Measurements from ENCODE around the gene LYZL6.
"Not testable (repeated sequence)": the region's sequence is repeated elsewhere in the genome, so short reads cannot be mapped to it uniquely, and the experiment has no call there.

The LYZL6 gene

DNA sequence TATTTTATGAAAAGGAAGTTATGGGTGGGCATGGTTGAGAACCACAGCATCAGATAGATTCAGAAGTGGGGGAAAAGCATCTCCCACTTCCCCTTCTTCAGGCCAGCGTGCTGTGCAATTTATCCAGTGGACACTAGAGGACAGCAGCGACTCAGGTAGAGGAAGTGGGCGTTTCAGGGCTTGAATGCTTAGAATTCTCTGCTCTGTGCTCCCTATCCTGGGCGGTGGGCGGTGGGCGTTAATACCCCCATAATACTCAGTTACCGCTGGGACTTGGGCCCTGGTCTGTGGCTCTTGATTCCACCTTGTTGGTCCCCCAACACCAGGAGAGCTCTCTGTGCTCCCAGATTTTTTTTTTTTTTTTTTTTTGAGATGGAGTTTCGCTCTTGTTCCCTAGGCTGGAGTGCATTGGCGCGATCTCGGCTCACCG is 3.7 kb upstream of the LYZL6 start:
- WGBS (ENCODE audit: extremely low coverage, insufficient coverage, low lambda C conversion rate), result no CpG with 5 or more reads among the region's 12 CpGs
- no peak overlapping the region for H3K23ac ChIP-seq (ENCODE audit: low read length)
- H2BK5ac ChIP-seq (ENCODE audit: low read length), result no peak overlapping the region
- no peaks in the 10 kb centered on the region for H3K27me3 ChIP-seq (ENCODE audit: insufficient read depth, low read length, poor library complexity)
- DNase-seq, result peak; percentile 72
- no peak overlapping the region for H3K4me3 ChIP-seq (ENCODE audit: low read length)
- no peaks in the 10 kb centered on the region for H3K36me3 ChIP-seq (ENCODE audit: control insufficient read depth, insufficient read depth, low read length)
- H3K4ac ChIP-seq (ENCODE audit: low read depth, low read length), result no peak overlapping the region
- H4K8ac ChIP-seq (ENCODE audit: low read depth, low read length), result no peak overlapping the region
- H3K79me1 ChIP-seq (ENCODE audit: low read length), result no peaks in the 10 kb centered on the region
- H2BK120ac ChIP-seq (ENCODE audit: low read depth, low read length), result no peak overlapping the region
- no peak overlapping the region for H2AK5ac ChIP-seq (ENCODE audit: low read length)
- no peak overlapping the region for H3K4me2 ChIP-seq (ENCODE audit: low read length)
- no peak overlapping the region for H4K5ac ChIP-seq (ENCODE audit: low read length)
- no peak overlapping the region for H3K9ac ChIP-seq (ENCODE audit: low read length)
- no peaks in the 10 kb centered on the region for H3K4me1 ChIP-seq (ENCODE audit: control insufficient read depth, low read depth, low read length)
- no peak overlapping the region for H3K18ac ChIP-seq (ENCODE audit: low read length)
- H2BK15ac ChIP-seq (replicated peaks; ENCODE audit: low read depth), result no peak overlapping the region
- no peak overlapping the region for H3K56ac ChIP-seq (ENCODE audit: low read length)
- no peak overlapping the region for H3K27ac ChIP-seq (ENCODE audit: low read depth, low read length)
- H3K79me2 ChIP-seq (ENCODE audit: control insufficient read depth, insufficient read depth, low read length), result no peaks in the 10 kb centered on the region

DNA sequence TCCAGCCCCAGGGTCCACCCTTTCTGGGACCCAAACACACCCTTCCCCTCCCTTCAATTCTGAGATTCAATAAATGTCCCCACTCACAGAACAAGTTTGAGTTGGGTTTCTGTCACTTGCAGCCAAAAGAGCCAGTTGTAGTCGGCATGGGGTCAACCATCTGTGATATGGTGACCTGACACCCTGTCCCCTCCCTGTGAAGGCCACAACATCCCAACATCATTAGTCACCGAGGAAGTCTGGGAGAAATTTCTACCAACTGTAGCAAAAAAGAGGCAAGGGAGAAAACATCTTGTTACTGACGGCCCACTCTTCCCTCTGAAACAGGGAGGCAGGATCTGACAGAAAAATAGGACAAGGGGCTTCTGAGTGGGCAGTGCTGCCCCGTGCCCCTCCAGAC is 638 bp upstream of the LYZL6 start:
- H3K4me1 ChIP-seq (ENCODE audit: control insufficient read depth, low read depth, low read length), result no peaks in the 10 kb centered on the region
- H4K8ac ChIP-seq (ENCODE audit: low read depth, low read length), result no peak overlapping the region
- peak; percentile 14 for DNase-seq
- H3K4me3 ChIP-seq (ENCODE audit: low read length), result no peak overlapping the region
- WGBS (ENCODE audit: extremely low coverage, insufficient coverage, low lambda C conversion rate), result no CpG with 5 or more reads among the region's 4 CpGs
- H3K9ac ChIP-seq (ENCODE audit: low read length), result no peak overlapping the region
- H2AK5ac ChIP-seq (ENCODE audit: low read length), result no peak overlapping the region
- H3K79me2 ChIP-seq (ENCODE audit: control insufficient read depth, insufficient read depth, low read length), result no peaks in the 10 kb centered on the region
- H3K4me2 ChIP-seq (ENCODE audit: low read length), result no peak overlapping the region
- no peaks in the 10 kb centered on the region for H3K27me3 ChIP-seq (ENCODE audit: insufficient read depth, low read length, poor library complexity)
- H4K5ac ChIP-seq (ENCODE audit: low read length), result no peak overlapping the region
- no peak overlapping the region for H2BK5ac ChIP-seq (ENCODE audit: low read length)
- no peak overlapping the region for H2BK15ac ChIP-seq (replicated peaks; ENCODE audit: low read depth)
- H3K56ac ChIP-seq (ENCODE audit: low read length), result no peak overlapping the region
- no peak overlapping the region for H3K4ac ChIP-seq (ENCODE audit: low read depth, low read length)
- no peak overlapping the region for H2BK120ac ChIP-seq (ENCODE audit: low read depth, low read length)
- no peaks in the 10 kb centered on the region for H3K36me3 ChIP-seq (ENCODE audit: control insufficient read depth, insufficient read depth, low read length)
- H3K23ac ChIP-seq (ENCODE audit: low read length), result no peak overlapping the region
- no peak overlapping the region for H3K27ac ChIP-seq (ENCODE audit: low read depth, low read length)
- no peaks in the 10 kb centered on the region for H3K79me1 ChIP-seq (ENCODE audit: low read length)
- H3K18ac ChIP-seq (ENCODE audit: low read length), result no peak overlapping the region

DNA sequence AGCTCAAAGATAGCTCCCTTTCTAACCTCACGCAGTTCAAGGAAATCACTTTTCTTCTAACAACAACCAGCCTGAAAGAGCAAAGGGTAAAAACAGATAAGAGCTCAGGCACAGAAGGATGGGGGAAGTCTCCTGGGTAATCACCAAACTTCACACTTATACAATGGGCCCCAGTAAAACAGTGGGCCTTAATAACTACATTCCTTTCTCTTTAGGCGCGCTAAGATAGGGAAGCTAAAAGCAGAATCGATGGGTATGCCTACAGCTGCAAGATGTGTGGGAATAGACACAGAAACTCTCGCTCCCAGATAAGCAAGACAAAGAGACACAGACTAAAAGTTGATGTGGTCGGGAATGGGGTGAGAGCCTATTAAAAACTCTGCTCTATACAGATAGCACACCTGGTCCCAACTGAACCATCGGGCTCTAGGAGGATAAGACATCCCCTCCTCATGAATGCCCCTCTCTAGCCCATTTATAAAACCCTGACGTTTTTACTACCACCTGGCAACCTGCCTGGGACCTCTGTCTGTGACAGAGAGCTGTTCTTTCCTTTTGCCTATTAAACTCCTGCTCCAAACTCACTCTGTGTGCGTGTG is 826 bp downstream of the LYZL6 start:
- Histone ChIP-seq H3K4me3 (ENCODE audit: low read length) (no peak overlapping the region), H3K23ac (ENCODE audit: low read length) (no peak overlapping the region), H2BK5ac (ENCODE audit: low read length) (no peak overlapping the region), H4K5ac (ENCODE audit: low read length) (no peak overlapping the region), H3K4me1 (ENCODE audit: control insufficient read depth, low read depth, low read length) (no peaks in the 10 kb centered on the region), H2AK5ac (ENCODE audit: low read length) (no peak overlapping the region), H3K27ac (ENCODE audit: low read depth, low read length) (peak overlapping the region; percentile 82), H3K9ac (ENCODE audit: low read length) (no peak overlapping the region), H3K36me3 (ENCODE audit: control insufficient read depth, insufficient read depth, low read length) (no peaks in the 10 kb centered on the region), H2BK120ac (ENCODE audit: low read depth, low read length) (no peak overlapping the region), H3K27me3 (ENCODE audit: insufficient read depth, low read length, poor library complexity) (no peaks in the 10 kb centered on the region), H3K79me1 (ENCODE audit: low read length) (no peaks in the 10 kb centered on the region), H2BK15ac (replicated peaks; ENCODE audit: low read depth) (no peak overlapping the region), H3K18ac (ENCODE audit: low read length) (no peak overlapping the region), H3K56ac (ENCODE audit: low read length) (no peak overlapping the region), H3K4ac (ENCODE audit: low read depth, low read length) (no peak overlapping the region), H3K4me2 (ENCODE audit: low read length) (no peak overlapping the region), H4K8ac (ENCODE audit: low read depth, low read length) (no peak overlapping the region), H3K79me2 (ENCODE audit: control insufficient read depth, insufficient read depth, low read length) (no peaks in the 10 kb centered on the region)
- no CpG with 5 or more reads among the region's 9 CpGs for WGBS (ENCODE audit: extremely low coverage, insufficient coverage, low lambda C conversion rate)
- peak; percentile 72 for DNase-seq

DNA sequence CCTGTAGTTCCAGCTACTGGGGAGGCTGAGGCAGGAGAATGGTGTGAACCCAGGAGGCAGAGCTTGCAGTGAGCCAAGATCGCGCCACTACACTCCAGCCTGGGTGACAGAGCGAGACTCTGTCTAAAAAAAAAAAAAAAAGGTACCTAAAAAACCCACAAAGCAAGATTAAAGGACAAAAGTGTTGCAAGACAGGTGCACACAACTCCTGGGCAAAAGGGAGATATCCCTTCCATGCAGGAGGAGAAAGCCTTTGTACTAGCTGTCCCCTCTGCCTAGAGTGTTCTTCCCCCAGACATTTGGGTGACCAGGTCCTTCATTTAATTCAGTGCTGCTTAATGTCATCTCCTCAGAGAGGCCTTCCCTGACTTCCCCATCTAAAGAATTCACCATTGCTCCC is 5.0 kb downstream of the LYZL6 start:
- H2BK5ac ChIP-seq (ENCODE audit: low read length); DNase-seq; H3K56ac ChIP-seq (ENCODE audit: low read length); H3K79me2 ChIP-seq (ENCODE audit: control insufficient read depth, insufficient read depth, low read length); H4K5ac ChIP-seq (ENCODE audit: low read length); H3K4me3 ChIP-seq (ENCODE audit: low read length); H4K8ac ChIP-seq (ENCODE audit: low read depth, low read length); H3K27me3 ChIP-seq (ENCODE audit: insufficient read depth, low read length, poor library complexity); H3K4ac ChIP-seq (ENCODE audit: low read depth, low read length); H2BK15ac ChIP-seq (replicated peaks; ENCODE audit: low read depth); H3K4me2 ChIP-seq (ENCODE audit: low read length); H3K36me3 ChIP-seq (ENCODE audit: control insufficient read depth, insufficient read depth, low read length); H3K4me1 ChIP-seq (ENCODE audit: control insufficient read depth, low read depth, low read length); H3K9ac ChIP-seq (ENCODE audit: low read length); H3K18ac ChIP-seq (ENCODE audit: low read length); H2BK120ac ChIP-seq (ENCODE audit: low read depth, low read length); H3K79me1 ChIP-seq (ENCODE audit: low read length); H3K23ac ChIP-seq (ENCODE audit: low read length); H2AK5ac ChIP-seq (ENCODE audit: low read length); H3K27ac ChIP-seq (ENCODE audit: low read depth, low read length): not testable (repeated sequence)
- no CpG with 5 or more reads among the region's 3 CpGs for WGBS (ENCODE audit: extremely low coverage, insufficient coverage, low lambda C conversion rate)

DNA sequence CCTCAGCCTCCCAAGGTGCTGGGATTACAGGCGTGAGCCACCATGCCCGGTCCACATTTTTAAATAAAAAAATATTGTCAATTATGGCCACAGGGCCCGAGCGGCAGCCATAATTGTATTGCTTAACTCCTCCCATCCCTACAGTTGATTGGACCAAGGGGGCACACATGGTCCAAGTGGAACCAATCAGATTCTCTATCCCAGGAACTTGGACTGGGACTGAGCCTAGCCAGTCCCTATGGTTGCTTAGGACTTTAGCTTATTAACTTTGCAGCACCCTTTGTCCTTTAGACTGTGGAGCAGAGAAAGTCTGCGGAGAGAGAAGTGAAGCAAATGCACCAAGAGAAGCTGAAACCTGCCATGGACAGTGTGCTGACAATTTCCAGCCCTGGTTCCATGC is 7.5 kb downstream of the LYZL6 start:
- Histone ChIP-seq H3K27ac (ENCODE audit: low read depth, low read length) (no peak overlapping the region), H3K4ac (ENCODE audit: low read depth, low read length) (no peak overlapping the region), H3K27me3 (ENCODE audit: insufficient read depth, low read length, poor library complexity) (no peaks in the 10 kb centered on the region), H4K8ac (ENCODE audit: low read depth, low read length) (no peak overlapping the region), H4K5ac (ENCODE audit: low read length) (no peak overlapping the region), H3K56ac (ENCODE audit: low read length) (no peak overlapping the region), H3K79me1 (ENCODE audit: low read length) (no peaks in the 10 kb centered on the region), H3K18ac (ENCODE audit: low read length) (no peak overlapping the region), H3K4me3 (ENCODE audit: low read length) (no peak overlapping the region), H2BK120ac (ENCODE audit: low read depth, low read length) (no peak overlapping the region), H3K23ac (ENCODE audit: low read length) (no peak overlapping the region), H3K9ac (ENCODE audit: low read length) (no peak overlapping the region), H3K4me2 (ENCODE audit: low read length) (no peak overlapping the region), H3K36me3 (ENCODE audit: control insufficient read depth, insufficient read depth, low read length) (no peaks in the 10 kb centered on the region), H2AK5ac (ENCODE audit: low read length) (no peak overlapping the region), H2BK15ac (replicated peaks; ENCODE audit: low read depth) (no peak overlapping the region), H2BK5ac (ENCODE audit: low read length) (no peak overlapping the region), H3K79me2 (ENCODE audit: control insufficient read depth, insufficient read depth, low read length) (no peaks in the 10 kb centered on the region), H3K4me1 (ENCODE audit: control insufficient read depth, low read depth, low read length) (peaks cover 2% of the 10 kb centered on the region)
- no peak for DNase-seq
- WGBS (ENCODE audit: extremely low coverage, insufficient coverage, low lambda C conversion rate), result no CpG with 5 or more reads among the region's 5 CpGs

DNA sequence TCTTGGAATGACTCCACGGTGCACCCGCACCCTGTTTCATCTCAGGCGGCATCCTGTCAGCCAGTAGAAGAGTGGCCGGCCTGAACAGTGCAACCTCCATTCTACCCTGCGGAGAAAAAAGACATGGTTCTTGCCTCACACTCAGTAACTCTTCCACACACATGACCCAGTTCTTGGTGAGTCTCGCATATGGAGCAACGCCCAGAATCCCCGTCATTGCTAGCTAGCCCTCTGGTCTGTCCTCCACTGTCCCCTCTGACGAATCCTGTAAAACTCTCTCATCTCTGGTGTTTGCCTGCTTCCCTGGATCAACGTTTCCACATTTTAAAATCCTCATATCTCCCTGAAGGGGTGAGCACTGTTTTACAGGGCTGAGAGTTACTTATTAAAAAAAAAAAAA is 8.8 kb downstream of the LYZL6 start:
- no peak overlapping the region for H2BK5ac ChIP-seq (ENCODE audit: low read length)
- DNase-seq, result no peak
- no peak overlapping the region for H3K9ac ChIP-seq (ENCODE audit: low read length)
- H2BK15ac ChIP-seq (replicated peaks; ENCODE audit: low read depth), result no peak overlapping the region
- H3K27ac ChIP-seq (ENCODE audit: low read depth, low read length), result no peak overlapping the region
- H3K56ac ChIP-seq (ENCODE audit: low read length), result no peak overlapping the region
- H2BK120ac ChIP-seq (ENCODE audit: low read depth, low read length), result no peak overlapping the region
- WGBS (ENCODE audit: extremely low coverage, insufficient coverage, low lambda C conversion rate), result no CpG with 5 or more reads among the region's 10 CpGs
- no peaks in the 10 kb centered on the region for H3K36me3 ChIP-seq (ENCODE audit: control insufficient read depth, insufficient read depth, low read length)
- no peak overlapping the region for H4K5ac ChIP-seq (ENCODE audit: low read length)
- H3K4ac ChIP-seq (ENCODE audit: low read depth, low read length), result no peak overlapping the region
- H3K27me3 ChIP-seq (ENCODE audit: insufficient read depth, low read length, poor library complexity), result no peaks in the 10 kb centered on the region
- no peak overlapping the region for H3K23ac ChIP-seq (ENCODE audit: low read length)
- H3K4me1 ChIP-seq (ENCODE audit: control insufficient read depth, low read depth, low read length), result peaks cover 3% of the 10 kb centered on the region
- H3K4me3 ChIP-seq (ENCODE audit: low read length), result no peak overlapping the region
- H3K79me1 ChIP-seq (ENCODE audit: low read length), result no peaks in the 10 kb centered on the region
- H3K79me2 ChIP-seq (ENCODE audit: control insufficient read depth, insufficient read depth, low read length), result no peaks in the 10 kb centered on the region
- H3K4me2 ChIP-seq (ENCODE audit: low read length), result no peak overlapping the region
- H3K18ac ChIP-seq (ENCODE audit: low read length), result no peak overlapping the region
- no peak overlapping the region for H2AK5ac ChIP-seq (ENCODE audit: low read length)
- no peak overlapping the region for H4K8ac ChIP-seq (ENCODE audit: low read depth, low read length)

All from mesendoderm (in vitro differentiated cells).